ENCODE data around the gene PSD. TPM values are rescaled to one million over a fixed set of nuclear protein-coding genes. Genes with fewer than 3 reads are reported as not detected.

The PSD gene
- total and polyA plus RNA-seq, 2 donors from 2014 or later = 1.2 to 2.2 TPM

- Histone ChIP-seq H3K4me1 (ENCODE audit: control insufficient read depth in 2 of 3, insufficient read depth in 2 of 3, low read depth in 1 of 3, low read length in 3 of 3) (peaks cover 0 to 9% (median 6%) of the 10 kb centered on the region in 3 donors), H3K27ac (ENCODE audit: low read depth in 2 of 2, low read length in 2 of 2) (no peak overlapping the region)
These were observed 15.0 kb upstream of the PSD start for GRCh38 chr10:102433619-102434046.

GRCh38 chr10:102432162-102432950 is 13.8 kb upstream of the PSD start, which contains the start of gene CUEDC2:
Gene CUEDC2 (minus strand): TSS chr10:102432574. CDS start chr10:102425188, 7,386 bp downstream.
- Histone ChIP-seq H3K9ac (ENCODE audit: low read length in 3 of 3) (peak within 1 kb of the TSS; percentile 90 to 93 (median 90)), H3K9me3 (ENCODE audit: control insufficient read depth in 2 of 3, insufficient read depth in 1 of 3, low read length in 3 of 3) (no peaks in the 10 kb centered on the region), H3K36me3 (ENCODE audit: control insufficient read depth in 2 of 3, insufficient read depth in 3 of 3, low read length in 3 of 3) (peaks cover 0 to under 1% (median 0%) of the 10 kb centered on the region in 3 donors), H3K4me1 (ENCODE audit: control insufficient read depth in 2 of 3, insufficient read depth in 2 of 3, low read depth in 1 of 3, low read length in 3 of 3) (peaks cover 0 to 9% (median 6%) of the 10 kb centered on the region in 3 donors), H3K27ac (ENCODE audit: low read depth in 2 of 2, low read length in 2 of 2) (peak within 1 kb of the TSS; percentile 39 to 63), H3K4me3 (ENCODE audit: low read length in 3 of 3) (peak within 1 kb of the TSS; percentile 88 to 89 (median 88)), H3K27me3 (ENCODE audit: control insufficient read depth, insufficient read depth, low read length) (no peaks in the 10 kb centered on the region)
- TF ChIP-seq CTCF (IDR thresholded peaks at IDR 0.05; ENCODE audit: borderline replicate concordance, extremely low read depth, insufficient read depth) = peak; percentile 20
- FAIRE-seq (no peak), DNase-seq (peak; percentile 98 to 99 (median 98))
- intact Hi-C loops (cut with DNase I) = no loop called here

More at GRCh38 chr10:102433619-102434046, 15.0 kb upstream of the PSD start:
- H3K9ac ChIP-seq (ENCODE audit: low read length in 3 of 3) = no peak overlapping the region
- TF ChIP-seq CTCF (IDR thresholded peaks at IDR 0.05; ENCODE audit: borderline replicate concordance, extremely low read depth, insufficient read depth) = no peak
- peak in 2 of 5 donors; percentile 64 to 65 for DNase-seq
- H3K36me3 ChIP-seq (ENCODE audit: control insufficient read depth in 2 of 3, insufficient read depth in 3 of 3, low read length in 3 of 3) = no peaks in the 10 kb centered on the region
- FAIRE-seq = no peak
- no peaks in the 10 kb centered on the region for H3K27me3 ChIP-seq (ENCODE audit: control insufficient read depth, insufficient read depth, low read length)
- no peaks in the 10 kb centered on the region for H3K9me3 ChIP-seq (ENCODE audit: control insufficient read depth in 2 of 3, insufficient read depth in 1 of 3, low read length in 3 of 3)
- no peak overlapping the region for H3K4me3 ChIP-seq (ENCODE audit: low read length in 3 of 3)
- intact Hi-C loops (cut with DNase I) = no loop called here

GRCh38 chr10:102431452-102432124 is 13.0 kb upstream of the PSD start:
- H3K36me3 ChIP-seq (ENCODE audit: control insufficient read depth in 2 of 3, insufficient read depth in 3 of 3, low read length in 3 of 3) = peaks cover 0 to 3% (median 0%) of the 10 kb centered on the region in 3 donors
- H3K9me3 ChIP-seq (ENCODE audit: control insufficient read depth in 2 of 3, insufficient read depth in 1 of 3, low read length in 3 of 3) = no peaks in the 10 kb centered on the region
- H3K4me1 ChIP-seq (ENCODE audit: control insufficient read depth in 2 of 3, insufficient read depth in 2 of 3, low read depth in 1 of 3, low read length in 3 of 3) = peaks cover 0 to 9% (median 6%) of the 10 kb centered on the region in 3 donors
- H3K9ac ChIP-seq (ENCODE audit: low read length in 3 of 3) = peak overlapping the region; percentile 90 to 93 (median 90)
- DNase-seq (peak in 2 of 5 donors; percentile 47 to 49), FAIRE-seq (no peak)
- no peak for TF ChIP-seq CTCF (IDR thresholded peaks at IDR 0.05; ENCODE audit: borderline replicate concordance, extremely low read depth, insufficient read depth)
- intact Hi-C loops (cut with DNase I) = no loop called here
- no peaks in the 10 kb centered on the region for H3K27me3 ChIP-seq (ENCODE audit: control insufficient read depth, insufficient read depth, low read length)
- peak overlapping the region; percentile 39 to 63 for H3K27ac ChIP-seq (ENCODE audit: low read depth in 2 of 2, low read length in 2 of 2)
- peak overlapping the region; percentile 88 to 89 (median 88) for H3K4me3 ChIP-seq (ENCODE audit: low read length in 3 of 3)

Data from kidney (tissue), 14 donors.